Testis (tissue), 2 donors: ENCODE results near the gene DLG2.

ENCODE experiments used
- POLR2A ChIP-seq: fragments of 450-650 bp; IDR thresholded peaks from one replicate; pipeline ENCODE4 v1.6.1; 2017; ENCODE audit warnings: antibody characterized with exemption, mild to moderate bottlenecking, moderate library complexity
- TF ChIP-seq, protein P1 (sequence below), 3 experiments: fragments of 450-650 bp in 2 of 3; fragments of 200-600 bp in 1 of 3; sonication (generic) in 1 of 3; IDR thresholded peaks; one replicate each; pipeline ENCODE4 v1.5.1; 2016 to 2019; ENCODE audit warnings: antibody characterized with exemption in 3 of 3, mild to moderate bottlenecking in 2 of 3, moderate library complexity in 1 of 3

DNA sequence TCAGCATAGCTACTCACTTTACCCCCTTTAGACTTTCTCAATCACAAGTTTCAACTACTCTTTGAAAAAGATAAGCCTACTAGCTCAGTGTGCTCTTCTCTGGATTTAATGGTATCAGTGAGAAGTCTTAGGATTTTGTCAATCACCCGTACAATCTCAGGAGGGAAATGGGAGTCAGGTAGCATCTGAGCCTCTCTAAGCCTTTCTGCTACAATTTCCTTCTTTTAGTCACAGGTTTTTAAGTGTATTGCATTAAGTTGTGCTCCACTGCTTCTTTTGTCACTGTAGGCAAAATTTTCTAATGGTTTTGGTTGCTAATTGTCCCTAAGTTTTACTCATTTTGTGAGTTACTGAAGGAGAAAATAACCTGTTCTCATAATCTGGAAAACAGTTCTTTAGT, 1582.4 kb downstream of the DLG2 start:
- TF ChIP-seq, protein P1, sequence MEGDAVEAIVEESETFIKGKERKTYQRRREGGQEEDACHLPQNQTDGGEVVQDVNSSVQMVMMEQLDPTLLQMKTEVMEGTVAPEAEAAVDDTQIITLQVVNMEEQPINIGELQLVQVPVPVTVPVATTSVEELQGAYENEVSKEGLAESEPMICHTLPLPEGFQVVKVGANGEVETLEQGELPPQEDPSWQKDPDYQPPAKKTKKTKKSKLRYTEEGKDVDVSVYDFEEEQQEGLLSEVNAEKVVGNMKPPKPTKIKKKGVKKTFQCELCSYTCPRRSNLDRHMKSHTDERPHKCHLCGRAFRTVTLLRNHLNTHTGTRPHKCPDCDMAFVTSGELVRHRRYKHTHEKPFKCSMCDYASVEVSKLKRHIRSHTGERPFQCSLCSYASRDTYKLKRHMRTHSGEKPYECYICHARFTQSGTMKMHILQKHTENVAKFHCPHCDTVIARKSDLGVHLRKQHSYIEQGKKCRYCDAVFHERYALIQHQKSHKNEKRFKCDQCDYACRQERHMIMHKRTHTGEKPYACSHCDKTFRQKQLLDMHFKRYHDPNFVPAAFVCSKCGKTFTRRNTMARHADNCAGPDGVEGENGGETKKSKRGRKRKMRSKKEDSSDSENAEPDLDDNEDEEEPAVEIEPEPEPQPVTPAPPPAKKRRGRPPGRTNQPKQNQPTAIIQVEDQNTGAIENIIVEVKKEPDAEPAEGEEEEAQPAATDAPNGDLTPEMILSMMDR (IDR thresholded peaks at IDR 0.05), result no peak
- TF ChIP-seq POLR2A, result no peak
